KMS-11 (cell line): ENCODE results near the gene HK3.

Source experiments
- H2AFZ ChIP-seq: fragments of 200-600 bp; sonication (generic); 2 replicates; pipeline ENCODE4 v1.6.1; 2016; ENCODE audit warnings: antibody characterized with exemption, mixed run types, low read depth
- H3K27ac ChIP-seq: fragments of 200-600 bp; sonication (generic); 2 replicates; pipeline ENCODE4 v1.6.1; 2016; ENCODE audit warnings: mild to moderate bottlenecking, mixed run types
- H3K27me3 ChIP-seq: fragments of 200-600 bp; sonication (generic); 2 replicates; pipeline ENCODE4 v1.6.1; 2017; ENCODE audit warnings: mild to moderate bottlenecking, low read depth, mixed run types, moderate library complexity; ENCODE audit not compliant: insufficient read depth
- H3K36me3 ChIP-seq: fragments of 200-600 bp; sonication (generic); 2 replicates; pipeline ENCODE4 v1.6.1; 2017; ENCODE audit warnings: mild to moderate bottlenecking, mixed run types; ENCODE audit not compliant: insufficient read depth
- H3K4me1 ChIP-seq: fragments of 200-600 bp; sonication (generic); 2 replicates; pipeline ENCODE4 v1.6.1; 2016; ENCODE audit warnings: mild to moderate bottlenecking, low read depth, mixed run types; ENCODE audit not compliant: poor library complexity, severe bottlenecking
- H3K4me2 ChIP-seq: fragments of 200-600 bp; sonication (generic); 2 replicates; pipeline ENCODE4 v1.7.0; 2016; ENCODE audit warnings: mild to moderate bottlenecking, mixed run types
- H3K4me3 ChIP-seq: fragments of 200-600 bp; sonication (generic); IDR thresholded peaks from 2 replicates; pipeline ENCODE4 v1.6.1; 2017; ENCODE audit warnings: low read depth, low read length, mixed read lengths; ENCODE audit not compliant: insufficient read depth
- H3K79me2 ChIP-seq: fragments of 200-600 bp; sonication (generic); 2 replicates; pipeline ENCODE4 v1.6.1; 2016; ENCODE audit warnings: low read depth, mixed run types; ENCODE audit not compliant: insufficient read depth
- H3K9ac ChIP-seq: fragments of 200-600 bp; sonication (generic); 2 replicates; pipeline ENCODE4 v1.6.1; 2016; ENCODE audit warnings: mild to moderate bottlenecking, mixed run types
- H4K20me1 ChIP-seq: fragments of 200-600 bp; sonication (generic); 2 replicates; pipeline ENCODE4 v1.6.1; 2016; ENCODE audit warnings: mild to moderate bottlenecking, mixed run types; ENCODE audit not compliant: insufficient read depth
- CTCF ChIP-seq: fragments of 200-600 bp; sonication (generic); conservative IDR thresholded peaks from 2 replicates; pipeline ENCODE4 v1.6.1; 2017; ENCODE audit warnings: low read depth, mild to moderate bottlenecking, antibody characterized with exemption, low read length, moderate library complexity, mixed read lengths

HK3 gene

GRCh38 chr5:176921714-176922113, 22.6 kb upstream of the HK3 start:
- H3K4me1 ChIP-seq, result peaks cover 20% of the 10 kb centered on the region
- no peak overlapping the region for H3K4me2 ChIP-seq
- no peaks in the 10 kb centered on the region for H3K36me3 ChIP-seq
- no peaks in the 10 kb centered on the region for H3K79me2 ChIP-seq
- no peak overlapping the region for H3K9ac ChIP-seq
- H3K27ac ChIP-seq, result no peak overlapping the region
- no peak overlapping the region for H2AFZ ChIP-seq
- TF ChIP-seq CTCF, result no peak
- H3K27me3 ChIP-seq, result no peaks in the 10 kb centered on the region
- H4K20me1 ChIP-seq, result no peaks in the 10 kb centered on the region; the same call in 1 of the 2 replicates
- H3K4me3 ChIP-seq, result no peak overlapping the region

GRCh38 chr5:176918613-176919012, 19.5 kb upstream of the HK3 start:
- no peaks in the 10 kb centered on the region for H3K36me3 ChIP-seq
- TF ChIP-seq CTCF, result no peak
- H4K20me1 ChIP-seq, result no peaks in the 10 kb centered on the region; the same call in 1 of the 2 replicates

GRCh38 chr5:176916337-176916736, 17.2 kb upstream of the HK3 start:
- H4K20me1 ChIP-seq, result no peaks in the 10 kb centered on the region; the same call in 1 of the 2 replicates
- no peaks in the 10 kb centered on the region for H3K36me3 ChIP-seq
- H3K4me3 ChIP-seq, result no peak overlapping the region
- TF ChIP-seq CTCF, result no peak
- H3K4me2 ChIP-seq, result peak overlapping the region; percentile 37; the same call in 1 of the 2 replicates
- no peaks in the 10 kb centered on the region for H3K27me3 ChIP-seq
- no peak overlapping the region for H3K9ac ChIP-seq
- no peaks in the 10 kb centered on the region for H3K79me2 ChIP-seq
- peaks cover 39% of the 10 kb centered on the region for H3K4me1 ChIP-seq
- no peak overlapping the region for H2AFZ ChIP-seq
- H3K27ac ChIP-seq, result peak overlapping the region; percentile 17; the same call in 1 of the 2 replicates

More at GRCh38 chr5:176918613-176919012, 19.5 kb upstream of the HK3 start:
- no peaks in the 10 kb centered on the region for H3K79me2 ChIP-seq
- no peaks in the 10 kb centered on the region for H3K27me3 ChIP-seq
- no peak overlapping the region for H3K4me3 ChIP-seq
- H2AFZ ChIP-seq, result no peak overlapping the region
- H3K27ac ChIP-seq, result no peak overlapping the region
- no peak overlapping the region for H3K9ac ChIP-seq
- peaks cover 39% of the 10 kb centered on the region for H3K4me1 ChIP-seq
- no peak overlapping the region for H3K4me2 ChIP-seq

DNA sequence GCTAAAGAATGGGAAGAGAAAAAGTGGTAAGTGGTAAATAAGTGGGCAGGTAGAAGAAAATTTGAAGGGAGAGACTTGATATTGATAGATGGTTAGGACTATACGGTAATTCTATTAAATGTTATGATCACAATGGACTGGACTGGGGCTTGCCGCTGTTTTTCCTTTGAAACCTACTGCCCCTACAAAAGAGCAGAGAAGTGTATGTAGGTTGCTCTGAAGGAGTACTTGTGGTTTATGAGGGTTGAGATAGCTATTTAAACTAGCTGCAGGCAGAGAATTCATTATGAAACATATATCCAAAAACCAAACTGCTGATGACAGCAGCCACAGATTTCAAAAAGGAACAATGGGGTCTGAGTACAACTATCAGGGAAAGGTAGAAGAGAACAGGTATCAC, 16.8 kb upstream of the HK3 start:
- H3K4me1 ChIP-seq, result peaks cover 39% of the 10 kb centered on the region
- no peak overlapping the region for H3K9ac ChIP-seq
- no peak overlapping the region for H3K4me3 ChIP-seq
- no peaks in the 10 kb centered on the region for H3K36me3 ChIP-seq
- no peak overlapping the region for H2AFZ ChIP-seq
- H3K4me2 ChIP-seq, result peak overlapping the region; percentile 37; the same call in 1 of the 2 replicates
- no peaks in the 10 kb centered on the region; the same call in 1 of the 2 replicates for H4K20me1 ChIP-seq
- H3K27me3 ChIP-seq, result no peaks in the 10 kb centered on the region
- TF ChIP-seq CTCF, result no peak
- peak overlapping the region; percentile 17; the same call in 1 of the 2 replicates for H3K27ac ChIP-seq
- no peaks in the 10 kb centered on the region for H3K79me2 ChIP-seq
